ENCODE results near the gene PDE11A.

Gene PDE11A

DNA sequence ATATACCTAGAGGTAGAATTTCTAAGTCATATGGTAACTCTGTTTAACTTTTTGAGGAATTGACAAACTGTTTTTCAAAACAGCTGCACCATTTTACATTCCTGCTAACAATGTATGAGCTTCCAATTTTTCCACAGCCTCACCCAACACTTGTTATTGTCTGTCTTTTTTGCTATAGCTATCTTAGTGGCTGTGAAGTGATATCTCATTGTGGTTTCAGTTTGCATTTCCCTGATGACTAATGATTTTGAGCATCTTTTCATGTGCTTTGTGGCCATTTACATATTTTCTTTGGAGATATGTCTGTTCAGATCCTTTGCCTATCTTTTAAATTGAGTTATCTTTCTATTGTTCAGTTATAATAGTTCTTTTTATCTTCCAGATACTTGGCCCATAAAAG is 406.2 kb downstream of the PDE11A start:
- no peak for DNase-seq (ENCODE audit: low read depth)

DNA sequence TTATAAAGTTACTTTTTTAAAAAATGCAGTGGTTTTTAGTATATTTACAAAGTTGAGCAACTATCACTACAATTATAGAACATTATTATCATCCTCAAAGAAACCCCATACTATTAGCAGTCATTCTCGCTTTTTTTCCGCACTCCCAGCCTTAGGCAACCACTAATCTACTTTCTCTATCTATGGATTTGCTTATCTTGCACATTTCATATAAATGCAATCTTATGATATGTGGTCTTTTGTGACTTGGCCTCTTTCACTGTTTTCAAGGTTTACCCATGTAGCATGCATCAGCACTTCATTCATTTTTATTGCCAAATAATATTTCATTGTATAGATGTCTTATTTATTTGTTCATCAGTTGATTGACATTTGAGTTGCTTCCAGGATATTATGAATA is 406.6 kb downstream of the PDE11A start:
- no peak for DNase-seq (ENCODE audit: low read depth)

DNA sequence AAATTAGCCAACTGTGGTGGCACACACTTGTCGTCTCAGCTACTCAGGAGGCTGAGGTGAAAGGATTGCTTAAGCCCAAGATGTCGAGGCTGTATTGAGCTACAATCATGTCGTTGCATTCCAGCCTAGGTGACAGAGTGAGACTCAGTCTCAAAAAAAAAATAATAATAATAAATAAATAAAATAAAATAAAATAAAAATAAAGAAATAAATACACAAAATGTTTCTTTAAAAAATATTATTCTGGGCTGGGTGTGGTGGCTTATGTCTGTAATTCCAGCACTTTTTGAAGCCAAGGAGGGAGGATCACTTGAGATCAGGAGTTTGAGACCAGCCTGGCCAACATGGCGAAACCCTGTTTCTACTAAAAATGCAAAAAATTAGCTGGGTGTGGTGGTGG is 407.2 kb downstream of the PDE11A start:
- DNase-seq (ENCODE audit: low read depth) = no peak

DNA sequence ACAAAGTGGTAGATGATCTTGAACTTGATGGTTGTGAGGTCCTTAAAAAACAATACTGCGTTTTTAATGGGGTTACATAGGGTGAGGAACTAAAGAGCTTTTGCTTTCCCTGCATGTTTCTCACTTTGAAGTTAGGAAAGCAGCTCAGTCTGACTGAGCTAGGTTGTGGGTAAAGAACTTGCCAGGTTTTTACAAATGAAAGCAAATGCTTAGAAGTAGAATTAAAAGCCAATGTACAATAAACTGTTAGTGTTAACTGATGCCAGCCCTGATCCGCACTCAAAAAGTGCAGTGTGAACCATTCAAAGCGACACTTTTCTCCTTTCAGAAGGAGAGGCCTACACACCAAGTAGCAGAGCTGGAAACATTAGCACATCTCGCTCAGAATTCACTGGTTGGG is 409.7 kb downstream of the PDE11A start:
- DNase-seq (ENCODE audit: low read depth) = no peak

- no peak for DNase-seq (ENCODE audit: low read depth)
Observed at GRCh38 chr2:177660742-177661141, 411.8 kb downstream of the PDE11A start.

- DNase-seq (ENCODE audit: low read depth) = no peak
Observed at GRCh38 chr2:177658309-177658708, 414.3 kb downstream of the PDE11A start.

- no peak for DNase-seq (ENCODE audit: low read depth)
Observed at GRCh38 chr2:177651833-177652232, 420.7 kb downstream of the PDE11A start.

DNA sequence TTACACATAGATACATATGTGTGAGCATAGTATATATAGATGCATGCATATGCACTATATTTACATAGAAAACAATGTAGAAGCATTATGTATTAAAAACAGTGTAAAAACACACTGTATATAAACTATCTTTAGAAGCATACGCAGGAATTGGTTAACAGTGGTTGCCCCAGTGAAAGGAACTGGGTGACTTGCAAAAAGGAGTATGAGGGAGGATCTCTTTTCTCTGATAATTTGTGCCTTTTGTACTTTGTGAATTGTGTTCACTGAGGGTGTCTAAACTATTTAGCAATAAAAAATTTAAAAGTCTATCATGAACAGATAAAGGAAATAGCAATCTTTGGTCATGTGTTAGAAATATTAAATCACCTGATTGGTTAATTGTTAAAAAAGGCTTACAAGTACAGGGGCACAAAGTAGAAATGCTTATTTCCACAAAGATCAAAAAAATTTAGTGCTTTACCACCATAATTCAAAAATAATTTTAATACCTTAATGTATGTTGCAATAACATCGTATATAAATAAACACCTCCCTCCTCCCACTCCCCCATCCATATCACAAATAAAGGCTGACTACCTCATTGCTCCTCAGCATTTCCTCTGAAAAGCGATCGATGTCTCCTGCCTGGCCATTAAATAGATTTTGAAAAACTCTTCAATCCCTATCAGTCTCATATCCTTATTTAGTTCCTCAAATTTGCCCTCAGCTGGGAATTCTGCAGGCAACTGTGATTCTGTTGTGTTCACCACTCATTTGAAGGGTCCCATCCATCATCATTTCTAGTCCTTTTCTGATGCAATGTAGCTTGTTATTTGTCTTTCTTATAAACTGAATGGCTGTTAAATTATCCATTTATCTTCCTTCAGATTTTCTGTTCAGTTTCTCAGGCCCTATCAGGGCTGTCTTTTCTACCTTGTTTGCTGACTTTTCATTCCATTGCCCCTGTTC is 422.7 kb downstream of the PDE11A start:
- DNase-seq (ENCODE audit: low read depth) = no peak

DNA sequence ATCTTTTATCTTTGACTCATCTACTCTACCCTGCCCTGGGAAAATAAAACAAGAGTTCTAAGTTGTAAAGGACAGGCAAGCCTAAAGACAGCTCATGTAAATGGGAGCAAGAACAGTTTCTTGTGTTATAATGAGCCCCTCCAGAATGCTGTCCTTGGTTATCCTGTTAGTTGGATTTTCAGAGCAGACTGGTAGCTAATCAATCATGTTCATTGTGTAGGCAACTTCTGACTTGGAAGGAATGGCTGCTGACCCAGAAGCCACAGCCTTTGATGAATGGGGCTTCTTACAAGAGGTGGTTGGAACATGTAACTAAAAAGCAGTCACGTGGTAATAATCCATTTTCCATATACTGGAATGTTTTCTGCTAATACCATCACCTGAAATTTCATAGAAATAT is 425.8 kb downstream of the PDE11A start:
- no peak for DNase-seq (ENCODE audit: low read depth)

DNA sequence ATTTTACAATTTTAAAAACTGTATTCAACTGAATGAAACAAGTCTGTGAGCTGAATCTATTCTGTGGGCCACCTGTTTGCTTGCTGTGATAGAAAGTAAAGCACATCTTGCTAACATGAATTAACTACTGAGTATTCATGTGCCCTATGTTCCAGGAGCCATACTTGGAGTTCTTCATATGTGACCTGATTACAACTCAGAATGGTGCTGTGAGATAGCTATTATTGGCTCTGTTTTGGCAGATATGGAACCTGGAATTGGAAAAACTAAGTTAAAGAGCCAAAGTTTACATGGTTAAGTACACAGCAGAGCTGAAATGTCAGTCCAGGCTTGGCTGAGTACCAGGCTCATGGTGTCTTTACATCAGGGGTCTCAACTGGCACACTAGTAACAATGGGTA is 426.3 kb downstream of the PDE11A start:
- DNase-seq (ENCODE audit: low read depth) = no peak

GRCh38 chr2:177641331-177641730 is 431.2 kb downstream of the PDE11A start:
- no peak for DNase-seq (ENCODE audit: low read depth)

GRCh38 chr2:177640423-177640822 is 432.2 kb downstream of the PDE11A start:
- DNase-seq (ENCODE audit: low read depth) = no peak

DNA sequence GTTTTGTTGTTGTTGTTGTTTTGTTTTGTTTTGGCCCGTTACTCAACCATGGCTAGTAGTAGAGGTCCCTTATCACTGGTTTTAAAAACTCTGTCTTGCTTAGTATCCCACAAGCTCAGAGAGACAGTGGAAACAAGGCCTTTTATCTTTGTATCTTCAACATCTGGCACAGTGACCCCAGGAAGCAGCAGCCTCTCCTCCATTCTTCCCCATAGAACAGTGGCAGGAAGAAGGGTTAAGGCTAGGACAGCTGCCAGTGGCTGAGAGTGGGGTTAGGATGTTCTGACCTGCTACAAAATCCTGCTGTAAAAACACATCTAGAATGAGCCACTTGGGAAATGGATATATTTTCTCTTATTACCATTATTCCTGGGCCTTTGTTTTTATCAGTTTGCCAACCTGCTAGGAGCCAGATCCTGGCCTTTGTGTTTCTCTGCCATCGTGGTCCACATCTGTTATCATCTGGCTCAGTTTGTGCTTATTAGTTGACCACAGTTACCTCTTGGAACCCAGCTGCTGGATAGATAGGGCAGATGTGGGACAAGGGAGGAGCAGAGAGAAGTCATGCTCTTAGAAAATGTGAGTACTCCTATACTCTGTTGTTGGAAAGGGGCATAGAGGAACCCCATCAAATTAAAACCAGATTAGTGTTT is 433.2 kb downstream of the PDE11A start:
- DNase-seq (ENCODE audit: low read depth) = no peak

DNA sequence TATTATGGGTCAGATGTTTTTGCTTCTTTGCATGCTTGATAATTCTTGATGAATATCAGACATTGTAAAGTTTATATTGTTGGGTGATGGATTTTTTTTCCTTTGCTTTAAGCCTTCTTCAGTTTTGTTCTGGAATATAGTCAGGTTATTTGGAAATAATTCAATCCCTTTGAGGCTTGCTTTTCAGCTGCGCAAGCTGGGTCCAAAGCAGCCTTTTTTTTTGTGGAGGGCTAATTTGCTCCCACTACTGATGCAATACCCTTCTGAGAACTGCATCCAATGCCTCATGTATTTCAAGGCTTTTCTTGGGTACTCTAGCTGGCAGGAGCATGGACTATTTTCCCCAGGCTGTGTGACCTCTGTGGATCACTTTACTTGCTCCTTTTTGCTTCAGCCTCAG is 434.1 kb downstream of the PDE11A start:
- DNase-seq (ENCODE audit: low read depth) = no peak

DNA sequence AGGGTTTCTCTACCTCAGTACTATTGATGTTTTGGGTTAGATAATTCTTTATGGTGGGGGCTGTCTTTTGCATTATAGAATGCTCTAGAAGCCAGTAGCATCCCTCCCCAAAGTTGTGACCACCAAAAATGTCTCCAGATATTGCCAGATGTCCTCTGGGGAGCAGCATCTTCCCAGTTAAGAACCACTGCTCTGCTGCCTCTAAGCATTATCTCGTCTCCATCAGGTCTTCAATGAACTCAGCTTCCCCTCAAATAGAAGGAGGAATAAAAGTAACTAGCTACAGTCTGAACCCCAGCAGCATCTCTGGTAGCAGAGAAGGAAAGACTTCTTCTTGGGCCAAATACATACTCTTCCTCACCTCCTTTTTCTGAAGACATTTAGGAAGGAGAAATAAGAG is 435.9 kb downstream of the PDE11A start:
- no peak for DNase-seq (ENCODE audit: low read depth)

DNA sequence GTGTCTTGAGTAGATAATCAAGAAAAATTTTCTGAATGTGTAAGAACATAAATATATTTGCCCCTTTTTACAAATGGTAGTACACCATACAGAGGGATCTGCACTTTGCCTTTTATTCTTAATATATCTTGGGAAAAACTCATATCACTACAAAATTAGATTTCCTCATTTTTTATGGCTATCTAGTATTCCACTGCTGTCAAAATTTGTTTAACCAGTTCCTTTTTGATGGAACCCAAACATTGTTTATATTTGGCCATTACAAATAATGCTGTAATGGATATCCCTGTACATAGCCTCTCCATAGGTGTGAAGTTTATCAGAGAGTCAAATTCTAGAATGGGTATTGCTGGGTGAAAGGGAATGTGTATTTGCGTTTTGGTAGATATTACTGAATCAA is 436.9 kb downstream of the PDE11A start:
- no peak for DNase-seq (ENCODE audit: low read depth)

DNA sequence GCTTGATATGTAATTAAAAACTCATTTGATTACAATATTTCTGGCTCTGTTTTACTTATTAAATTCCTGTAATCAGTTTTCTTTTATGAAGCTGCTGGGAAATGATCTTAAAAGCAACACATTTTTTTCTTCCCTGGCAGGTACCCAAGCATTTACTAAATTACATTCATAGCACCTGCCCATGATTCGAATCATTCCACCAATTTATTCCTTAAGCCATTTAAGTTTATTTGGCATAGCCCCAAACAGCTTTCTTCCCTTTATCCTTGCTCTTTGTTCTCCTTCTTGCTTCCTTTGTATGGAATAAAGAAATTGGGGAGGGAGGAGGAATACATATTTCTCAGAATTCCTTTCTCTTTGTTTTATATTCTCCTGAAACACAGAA is 438.7 kb downstream of the PDE11A start:
- no peak for DNase-seq (ENCODE audit: low read depth)

GRCh38 chr2:177633111-177633510 is 439.5 kb downstream of the PDE11A start:
- DNase-seq (ENCODE audit: low read depth) = no peak

DNA sequence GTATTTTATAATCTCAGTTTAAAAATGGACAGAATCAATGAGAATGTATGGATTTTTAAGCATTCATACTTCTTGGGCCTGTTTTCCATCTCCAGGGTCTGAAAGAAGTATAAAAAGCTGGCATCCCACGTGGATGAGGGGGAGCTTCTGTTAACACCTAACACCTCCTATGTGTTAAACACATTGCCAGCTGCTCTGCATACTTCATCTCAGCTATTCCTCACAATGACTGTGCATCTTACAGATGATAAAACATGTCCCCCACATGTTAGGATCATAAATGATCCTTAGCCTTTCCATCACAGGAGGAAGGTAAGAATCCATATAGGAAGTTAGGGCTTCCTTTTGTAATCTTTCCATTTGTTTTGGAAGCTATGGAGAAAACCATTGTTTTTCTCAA is 440.9 kb downstream of the PDE11A start:
- DNase-seq (ENCODE audit: low read depth) = no peak

DNA sequence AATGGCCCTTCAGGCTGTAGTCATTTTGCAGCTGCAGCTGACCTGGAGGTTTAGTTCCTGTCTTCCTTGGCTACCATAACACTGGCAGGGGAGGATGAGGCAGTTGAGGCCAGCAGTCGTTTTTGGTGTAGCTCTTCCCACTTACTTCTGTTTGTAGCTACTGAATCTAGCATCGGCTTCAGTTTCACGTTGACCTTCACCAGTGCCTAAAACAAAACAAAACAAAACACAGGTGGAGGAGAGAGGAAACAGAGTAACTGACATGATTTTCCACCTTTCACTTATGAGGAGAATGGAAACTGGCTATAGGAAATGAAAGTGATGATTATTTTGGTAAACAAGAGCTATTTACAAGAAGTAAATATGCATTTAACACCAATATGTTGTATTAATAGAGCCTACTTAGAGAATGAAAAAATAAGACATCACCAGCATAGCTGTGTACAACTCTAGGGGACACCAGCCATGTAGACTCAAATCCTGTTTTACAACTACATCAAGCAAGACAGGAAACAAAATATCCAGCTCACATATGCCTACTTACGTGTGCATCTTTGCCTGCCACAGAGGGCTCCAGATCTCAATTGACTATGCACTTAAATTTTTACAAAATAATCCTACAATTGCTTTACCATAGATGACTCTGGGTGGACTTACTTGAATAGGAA is 443.1 kb downstream of the PDE11A start:
- DNase-seq (ENCODE audit: low read depth) = no peak

DNA sequence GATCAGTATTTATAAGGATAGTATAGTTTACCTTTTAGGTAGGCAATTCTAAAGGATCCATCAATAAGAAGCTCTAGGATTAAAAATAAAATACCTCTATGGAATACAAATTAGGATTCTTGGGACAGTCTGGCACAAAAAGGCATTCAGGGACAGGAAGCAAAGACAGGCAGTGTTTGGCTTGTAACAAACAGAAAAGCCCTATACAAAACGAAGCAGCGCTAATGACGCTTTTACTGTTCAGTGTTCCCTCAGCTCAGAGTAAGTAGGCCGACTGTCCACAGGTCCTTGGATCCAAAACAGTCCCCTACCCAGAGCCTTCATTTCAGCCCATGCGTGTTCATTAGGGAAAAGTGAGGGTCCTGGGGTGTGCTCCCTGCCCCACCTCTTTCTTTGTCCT is 443.7 kb downstream of the PDE11A start:
- DNase-seq (ENCODE audit: low read depth) = no peak

DNA sequence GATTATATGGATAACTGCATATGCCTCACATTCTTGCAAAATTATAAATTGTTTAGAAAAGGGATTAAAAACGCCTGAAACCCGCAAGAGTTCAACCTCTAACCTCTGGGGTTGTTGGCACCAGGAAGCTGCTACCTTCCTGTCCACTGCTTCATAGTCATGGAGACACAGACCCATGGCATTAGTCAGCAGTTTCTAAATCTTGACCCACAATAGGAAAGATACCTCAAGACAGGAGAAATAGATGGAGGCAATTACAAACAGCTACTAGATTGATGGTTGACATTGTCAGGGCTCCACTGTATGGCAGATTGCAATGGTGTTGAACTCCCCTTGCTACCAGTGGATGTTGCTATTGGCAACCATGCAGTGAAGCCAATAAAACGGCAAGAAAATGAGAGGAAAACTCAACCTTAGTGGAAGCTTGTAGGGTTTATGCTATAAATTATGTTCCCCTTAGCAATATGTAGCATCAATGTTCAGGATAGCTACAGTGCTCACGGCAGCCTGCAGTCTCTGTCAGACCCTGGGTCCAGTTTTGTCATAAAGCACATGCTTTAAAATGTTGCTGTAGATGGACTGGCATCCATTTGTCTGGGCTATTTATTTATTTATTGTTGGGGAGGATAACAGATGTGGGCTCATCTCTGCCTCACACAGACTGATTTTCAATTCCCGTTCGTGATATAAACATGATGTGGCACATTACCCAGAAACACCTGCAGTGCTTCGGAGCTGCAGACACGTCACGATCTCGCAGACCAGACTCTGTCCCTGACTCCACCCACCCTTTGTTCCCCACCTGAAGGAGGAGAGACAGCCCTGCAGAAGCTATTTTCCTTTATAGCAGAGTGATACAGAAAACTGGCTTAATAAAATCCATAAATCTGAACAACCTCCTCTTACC is 446.6 kb downstream of the PDE11A start:
- no peak for DNase-seq (ENCODE audit: low read depth)

Measured in stimulated activated CD4-positive, alpha-beta T cell treated with anti-CD3 and anti-CD28 coated beads, Interleukin-2, amount 100 ng/mL, for 4 hours (primary cell).